K562 (cell line): Measurements from ENCODE around the gene POU2AF1. TPM values are rescaled to one million over a fixed set of nuclear protein-coding genes. Genes with fewer than 3 reads are reported as not detected.

ENCODE experiments used
- ATAC-seq: fragments of 200-7000 bp; cut with Tn5 transposase; 3 replicates; pipeline ENCODE4 v1.9.1; 2020; ENCODE audit warnings: moderate library complexity
- BruUV-seq: library from RNA; stranded (reverse); fragments of 400-500 nt; replicated peaks from 2 replicates; lab custom pipeline; 2021; lab: Mats Ljungman, UMichigan
- CTCF ChIA-PET: fragments of 300-600 bp; formaldehyde crosslinking; extraction: SDS; loops from one replicate; lab custom pipeline; 2021; ENCODE audit warnings: low intra/inter-chr PET ratio; lab: Yijun Ruan, JAX
- POLR2A ChIA-PET: fragments of 300-600, 350-650 bp; sonication (Branson Sonifier 250); formaldehyde crosslinking; extraction: SDS; loops from one replicate; lab custom pipeline; 2021; ENCODE audit warnings: antibody characterized with exemption, inconsistent platforms; lab: Yijun Ruan, JAX
- DNase-seq, 4 experiments: peaks; one replicate each; pipeline versions ENCODE4 v3.0.0 to v3.0.0-alpha.2; 2011 to 2018; ENCODE audit warnings: low spot score in 3 of 4, mixed read lengths in 3 of 4; ENCODE audit errors: extremely low read depth in 1 of 4
- FAIRE-seq: peaks from 2 replicates; lab custom pipeline; 2011; peaks lifted over from hg19 to GRCh38; lab: Jason Lieb, UNC
- H2AFZ ChIP-seq: 2 replicates; pipeline ENCODE4 v1.6.0; 2011; ENCODE audit warnings: low read depth, low read length, control low read depth, inconsistent platforms
- H3K27ac ChIP-seq: fragments of 200-600 bp; 3 replicates; pipeline ENCODE4 v1.8.0; 2011; ENCODE audit warnings: low read depth, mild to moderate bottlenecking, control low read depth, inconsistent platforms, low read length, moderate library complexity, mixed read lengths; ENCODE audit errors: extremely low read depth
- H3K27me3 ChIP-seq, 2 experiments: fragments of 300-600 bp in 1 of 2; 2 replicates in 1 of 2; 3 replicates in 1 of 2; pipeline versions ENCODE4 v1.6.0 to v1.8.0; 2011; ENCODE audit warnings: inconsistent platforms in 2 of 2, low read length in 2 of 2, mild to moderate bottlenecking in 1 of 2, mixed read lengths in 1 of 2, moderate library complexity in 1 of 2; ENCODE audit not compliant: control insufficient read depth in 2 of 2, insufficient read depth in 2 of 2
- H3K36me3 ChIP-seq: fragments of 300-600 bp; 3 replicates; pipeline ENCODE4 v1.8.0; 2011; ENCODE audit warnings: mild to moderate bottlenecking, low read length, inconsistent platforms; ENCODE audit not compliant: control insufficient read depth, insufficient read depth
- H3K4me1 ChIP-seq, 2 experiments: fragments of 200-600 bp in 1 of 2; replicated peaks in 1 of 2; 2 replicates in 1 of 2; 3 replicates in 1 of 2; pipeline versions ENCODE4 v1.5.1 to v1.8.0; 2011; ENCODE audit warnings: inconsistent platforms in 2 of 2, low read length in 2 of 2, mild to moderate bottlenecking in 1 of 2, mixed read lengths in 1 of 2, moderate library complexity in 1 of 2; ENCODE audit not compliant: control insufficient read depth in 2 of 2, insufficient read depth in 2 of 2
- H3K4me2 ChIP-seq: 2 replicates; pipeline ENCODE4 v1.6.1; 2011; ENCODE audit warnings: low read length, control low read depth, inconsistent platforms, mixed read lengths; ENCODE audit not compliant: insufficient read depth
- H3K4me3 ChIP-seq: fragments of 200-600 bp; sonication (generic), shearing (Covaris generic); 2 replicates; pipeline ENCODE4 v1.5.1; 2016; ENCODE audit warnings: control low read depth, inconsistent platforms
- H3K79me2 ChIP-seq: fragments of 200-600 bp; 3 replicates; pipeline ENCODE4 v1.8.0; 2011; ENCODE audit warnings: low read length, inconsistent platforms; ENCODE audit not compliant: control insufficient read depth, insufficient read depth
- H3K9ac ChIP-seq, 2 experiments: 2 replicates each; pipeline versions ENCODE4 v1.6.0 to v1.6.1; 2011; ENCODE audit warnings: low read depth in 2 of 2, low read length in 2 of 2, control low read depth in 1 of 2, inconsistent platforms in 1 of 2, mild to moderate bottlenecking in 1 of 2, mixed read lengths in 1 of 2; ENCODE audit not compliant: insufficient read depth in 1 of 2
- H3K9me1 ChIP-seq: one replicate; pipeline ENCODE4 v1.6.0; 2011; ENCODE audit warnings: inconsistent platforms, mild to moderate bottlenecking, low read length, moderate library complexity; ENCODE audit not compliant: control insufficient read depth, insufficient read depth
- H3K9me3 ChIP-seq: replicated peaks from 2 replicates; pipeline ENCODE4 v1.5.1; 2011; ENCODE audit warnings: low read depth, low read length, inconsistent platforms; ENCODE audit not compliant: control insufficient read depth, insufficient read depth
- H4K20me1 ChIP-seq: replicated peaks from 2 replicates; pipeline ENCODE4 v1.6.1; 2011; ENCODE audit warnings: low read length, inconsistent platforms, mixed read lengths; ENCODE audit not compliant: control insufficient read depth, insufficient read depth
- C11orf30 ChIP-seq: fragments of 450-650 bp; IDR thresholded peaks from 2 replicates; pipeline ENCODE4 v1.6.1; 2016; ENCODE audit warnings: low read depth, mild to moderate bottlenecking
- ILF3 ChIP-seq: fragments of 450-650 bp; IDR thresholded peaks from 2 replicates; pipeline ENCODE4 v1.6.1; 2018; ENCODE audit warnings: antibody characterized with exemption, mild to moderate bottlenecking, moderate library complexity, borderline replicate concordance
- MAFK ChIP-seq: IDR thresholded peaks from 2 replicates; pipeline ENCODE4 v1.6.1; 2011; ENCODE audit warnings: low read length, improper control_type of control experiment
- NFIC ChIP-seq: fragments of 450-650 bp; IDR thresholded peaks from 2 replicates; pipeline ENCODE4 v1.6.1; 2017; ENCODE audit warnings: mild to moderate bottlenecking, inconsistent platforms
- NONO ChIP-seq, 2 experiments: fragments of 200-400 bp in 1 of 2; fragments of 450-650 bp in 1 of 2; formaldehyde crosslinking in 1 of 2; IDR thresholded peaks; 2 replicates each; pipeline ENCODE4 v1.6.1; 2017; ENCODE audit warnings: low read depth in 2 of 2, mild to moderate bottlenecking in 2 of 2, moderate library complexity in 2 of 2, low read length in 1 of 2
- NR2F6 ChIP-seq: fragments of 450-650 bp; formaldehyde crosslinking; IDR thresholded peaks from 2 replicates; pipeline ENCODE4 v1.4.0; 2020; ENCODE audit warnings: mild to moderate bottlenecking
- SRSF7 ChIP-seq: fragments of 200-400 bp; formaldehyde crosslinking; optimal IDR thresholded peaks from 2 replicates; pipeline ENCODE3; 2017; ENCODE audit warnings: mild to moderate bottlenecking, low read depth, low read length
- ZNF316 ChIP-seq: fragments of 450-650 bp; IDR thresholded peaks from 2 replicates; pipeline ENCODE4 v1.6.1; 2016
- ZNF717 ChIP-seq: fragments of 250-450 bp; sonication (Bioruptor Pico); IDR thresholded peaks from 2 replicates; pipeline ENCODE4 v1.5.0; 2021
- WGBS: fragments of 100-300 bp; shearing (Covaris generic); methylation state at CpG from one replicate; pipeline ENCODE4 v1.1.6; 2016; ENCODE audit warnings: low coverage, mixed read lengths; ENCODE audit not compliant: insufficient coverage; ENCODE audit errors: missing lambda C conversion rate; 5-methylcytosine and 5-hydroxymethylcytosine counted together
- in situ Hi-C: fragments of 300-500 bp; cut with MboI; formaldehyde crosslinking; loops from 4 replicates; pipeline ENCODE4 v1.15.0; 2018; ENCODE audit warnings: inconsistent platforms, mixed read lengths
- intact Hi-C: fragments of 100-400 bp; cut with micrococcal nuclease; formaldehyde crosslinking; loops from 2 replicates; pipeline ENCODE4 v1.14.2; 2022
- polyA plus RNA-seq, 8 experiments: library from polyadenylated mRNA; depleted of rRNA in 4 of 8; stranded (reverse) in 5 of 8; unstranded in 3 of 8; fragments of >200 nt; fragmentation: Nextera tagmentation in 2 of 8; fragmentation: Illumina TruSeq in 1 of 8; extraction: Ambion mirVana in 2 of 8; extraction: Trizol in 1 of 8; gene quantifications; 2 replicates each; pipeline versions ENCODE4 v1.2.1 to v1.2.3, GENCODE V29; 2011 to 2014; ENCODE audit warnings: inconsistent platforms in 1 of 8, missing spikeins in 1 of 8
- total RNA-seq, 7 experiments: library from RNA; depleted of rRNA in 6 of 7; stranded (reverse); fragments of >200 nt in 6 of 7; fragmentation: Illumina TruSeq in 2 of 7; extraction: Trizol in 2 of 7; gene quantifications; 2 replicates each; pipeline versions ENCODE4 v1.2.1 to v1.2.3, GENCODE V29; 2011 to 2021; ENCODE audit warnings: low replicate concordance in 1 of 7

The POU2AF1 gene
- total and polyA plus RNA-seq, 9 of the 15 experiments (the other 6 are each of a cell fraction or from before 2014, with no cell fraction given): 0.09 TPM; not detected in 8

DNA sequence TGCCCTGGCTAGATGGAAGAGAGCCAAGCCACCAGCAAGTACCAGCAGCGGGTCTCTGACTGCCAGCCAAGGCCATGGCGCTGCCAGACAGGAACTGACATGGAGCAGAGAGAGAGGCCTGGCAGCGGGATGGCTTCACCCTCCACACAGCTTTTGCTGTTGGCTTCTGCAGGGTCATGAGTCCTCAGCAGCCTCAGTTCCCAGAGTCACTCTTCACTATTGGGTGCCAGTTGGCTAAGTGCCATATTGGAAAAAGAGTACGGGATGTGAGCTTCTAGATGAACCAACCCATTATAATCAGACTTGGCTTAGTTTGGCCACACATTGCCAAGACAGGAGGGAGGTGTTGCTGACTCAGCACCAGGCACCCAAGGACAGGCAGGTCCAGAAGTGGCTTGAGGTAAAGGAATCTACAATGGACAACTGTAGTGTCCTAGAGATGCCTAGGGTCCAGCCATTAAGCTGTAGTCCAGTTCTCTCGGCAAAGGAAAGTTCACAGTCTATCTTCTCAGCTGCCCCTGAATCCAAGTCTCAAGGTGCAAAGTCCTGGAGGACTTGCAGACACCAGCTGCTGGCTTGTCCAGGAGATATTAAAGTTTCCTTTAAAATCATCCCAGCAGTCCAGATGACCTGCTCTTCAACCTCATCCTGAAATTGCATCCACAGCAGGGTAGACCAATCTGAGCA is 40.7 kb upstream of the POU2AF1 start:
- H3K4me2 ChIP-seq: no peak overlapping the region
- DNase-seq: no peak
- POLR2A ChIA-PET: interaction anchor here (2.4 kb wide), 1 partner anchor 11 kb away, joined by 6 read pairs; no protein-coding TSS in a partner anchor
- H3K9me1 ChIP-seq: no peaks in the 10 kb centered on the region
- CTCF ChIA-PET: no interaction called here
- intact Hi-C loops: loop anchor here (10.0 kb wide), 1 partner anchor 985 kb away; no protein-coding TSS in a partner anchor
- no peak overlapping the region for H3K27ac ChIP-seq
- in situ Hi-C loops: no loop called here
- no peak overlapping the region for H2AFZ ChIP-seq
- no peak for FAIRE-seq
- H3K27me3 ChIP-seq: peaks cover 0 to 5% of the 10 kb centered on the region in 2 experiments; a peak in 3 of 5 replicates
- H3K9me3 ChIP-seq: no peaks in the 10 kb centered on the region
- H3K4me1 ChIP-seq: no peaks in the 10 kb centered on the region
- no peaks in the 10 kb centered on the region for H3K36me3 ChIP-seq
- H3K4me3 ChIP-seq: no peak overlapping the region
- no peak overlapping the region for H3K9ac ChIP-seq
- 0% methylated on average over 4 of the region's 5 CpGs for WGBS
- TF ChIP-seq ZNF316 (peak; percentile 48), MAFK (peak; percentile 28; the same call in 1 of the 2 replicates), ILF3 (no peak), NONO (IDR thresholded peaks at IDR 0.05; ENCODE audit: low read depth in 2 of 2, low read length in 1 of 2) (no peak), C11orf30 (peak; percentile 20; the same call in 1 of the 2 replicates), NR2F6 (no peak), ZNF717 (CRISPR knock-in tag) (no peak), SRSF7 (no peak), NFIC (0 out of 2 replicates have a peak, but pooled peaks have one; percentile 9)
- BruUV-seq: no TSS peak
- no peaks in the 10 kb centered on the region for H3K79me2 ChIP-seq
- H4K20me1 ChIP-seq: no peaks in the 10 kb centered on the region
- no peak for ATAC-seq
